Duodenal mucosa (tissue), 2 donors: ENCODE data around the gene SLC6A18.

ENCODE experiments used
- H3K27ac ChIP-seq: one replicate; pipeline ENCODE4 v1.7.0; 2013; ENCODE audit warnings: low read depth, low read length
- H3K27me3 ChIP-seq, 2 donors: one replicate each; pipeline ENCODE4 v1.7.0; 2013; ENCODE audit warnings: low read length in 2 of 2, control low read depth in 1 of 2; ENCODE audit not compliant: insufficient read depth in 2 of 2, control insufficient read depth in 1 of 2
- H3K36me3 ChIP-seq, 2 donors: one replicate each; pipeline ENCODE4 v1.7.0; 2013; ENCODE audit warnings: low read length in 2 of 2, control low read depth in 1 of 2; ENCODE audit not compliant: insufficient read depth in 2 of 2, control insufficient read depth in 1 of 2
- H3K4me1 ChIP-seq, 2 donors: one replicate each; pipeline ENCODE4 v1.7.0; 2013; ENCODE audit warnings: low read length in 2 of 2, control low read depth in 1 of 2; ENCODE audit not compliant: insufficient read depth in 2 of 2, control insufficient read depth in 1 of 2
- H3K4me3 ChIP-seq, 2 donors: one replicate each; pipeline ENCODE4 v1.7.0; 2013; ENCODE audit warnings: low read length in 2 of 2, low read depth in 1 of 2
- H3K9ac ChIP-seq, 2 donors: one replicate each; pipeline ENCODE4 v1.7.0; 2013; ENCODE audit warnings: low read length in 2 of 2, low read depth in 1 of 2
- H3K9me3 ChIP-seq, 2 donors: one replicate each; pipeline ENCODE4 v1.7.0; 2013; ENCODE audit warnings: low read length in 2 of 2, control low read depth in 1 of 2; ENCODE audit not compliant: control insufficient read depth in 1 of 2

Gene SLC6A18

DNA sequence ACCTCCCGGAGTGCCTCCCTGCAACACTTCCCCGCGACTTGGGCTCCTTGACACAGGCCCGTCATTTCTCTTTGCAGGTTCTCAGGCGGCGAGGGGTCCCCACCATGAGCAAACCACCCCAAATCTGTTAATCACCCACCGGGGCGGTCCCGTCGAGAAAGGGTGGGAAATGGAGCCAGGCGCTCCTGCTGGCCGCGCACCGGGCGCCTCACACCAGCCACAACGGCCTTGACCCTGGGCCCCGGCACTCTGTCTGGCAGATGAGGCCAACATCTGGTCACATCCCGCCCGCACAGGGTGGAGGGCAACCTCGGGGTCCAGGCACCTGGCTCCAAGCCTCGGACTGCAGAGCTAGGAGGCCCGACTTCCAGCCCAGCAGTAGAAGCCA, 70.5 kb downstream of the SLC6A18 start:
- H3K9ac ChIP-seq, result no peak overlapping the region
- H3K27ac ChIP-seq, result no peak overlapping the region
- H3K27me3 ChIP-seq, result peaks cover 0 to 3% of the 10 kb centered on the region in 2 donors
- H3K4me1 ChIP-seq, result peaks cover 9 to 11% of the 10 kb centered on the region in 2 donors
- no peak overlapping the region for H3K4me3 ChIP-seq
- no peaks in the 10 kb centered on the region for H3K36me3 ChIP-seq
- no peaks in the 10 kb centered on the region for H3K9me3 ChIP-seq
